ENCODE results near the gene ZBTB42.

Gene ZBTB42

GRCh38 chr14:104782808-104783139, 18.1 kb upstream of the ZBTB42 start:
- no peak for DNase-seq (ENCODE audit: low read depth)

GRCh38 chr14:104783484-104784217, 17.2 kb upstream of the ZBTB42 start:
- no peak for DNase-seq (ENCODE audit: low read depth)

GRCh38 chr14:104784218-104784568, 16.7 kb upstream of the ZBTB42 start:
- no peak for DNase-seq (ENCODE audit: low read depth)

GRCh38 chr14:104784846-104785707, 15.8 kb upstream of the ZBTB42 start:
- DNase-seq (ENCODE audit: low read depth) = no peak

DNA sequence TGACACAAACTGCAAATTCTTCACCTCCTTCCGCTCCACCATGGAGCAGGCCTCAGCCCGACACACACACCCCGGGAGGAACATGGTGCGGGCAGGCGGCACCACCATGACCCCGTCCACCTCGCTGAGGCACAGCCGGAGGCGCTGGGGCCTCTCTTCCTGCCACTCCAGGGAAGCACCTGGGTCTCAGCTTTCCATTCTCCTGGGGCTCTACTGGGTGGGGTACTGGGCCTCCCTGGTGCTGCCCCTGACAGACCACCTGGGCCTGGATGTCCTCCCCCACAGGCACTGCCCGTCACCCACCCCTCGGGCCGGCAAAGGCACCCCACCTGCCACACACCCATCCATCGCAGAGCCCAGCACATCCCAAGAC, 15.2 kb upstream of the ZBTB42 start:
- no peak for DNase-seq (ENCODE audit: low read depth)

DNA sequence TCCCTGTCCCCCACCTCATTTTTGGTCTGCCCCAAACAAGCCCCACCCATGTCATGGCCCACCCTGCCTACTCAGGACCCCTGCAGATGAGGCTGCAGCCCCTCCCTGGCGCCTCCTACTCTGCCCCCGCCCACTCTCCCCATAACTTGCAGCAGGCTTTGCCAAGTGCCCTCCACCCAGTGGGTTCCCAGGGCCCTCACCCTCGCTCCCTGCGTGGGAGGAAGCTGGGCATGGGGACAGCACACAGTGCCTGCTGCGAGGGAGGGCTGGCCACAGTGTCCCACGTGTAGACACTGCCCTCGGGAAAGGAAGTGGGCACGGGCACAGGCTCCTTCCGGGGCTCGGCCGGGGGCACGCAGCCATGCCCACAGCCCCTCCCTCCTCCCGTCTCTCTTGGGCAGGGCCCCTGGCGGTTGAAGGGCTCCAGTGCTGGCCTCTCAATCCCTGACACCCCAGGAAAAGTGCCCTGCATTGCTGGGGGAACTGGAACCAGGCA, 14.8 kb upstream of the ZBTB42 start:
- no peak for DNase-seq (ENCODE audit: low read depth)

DNA sequence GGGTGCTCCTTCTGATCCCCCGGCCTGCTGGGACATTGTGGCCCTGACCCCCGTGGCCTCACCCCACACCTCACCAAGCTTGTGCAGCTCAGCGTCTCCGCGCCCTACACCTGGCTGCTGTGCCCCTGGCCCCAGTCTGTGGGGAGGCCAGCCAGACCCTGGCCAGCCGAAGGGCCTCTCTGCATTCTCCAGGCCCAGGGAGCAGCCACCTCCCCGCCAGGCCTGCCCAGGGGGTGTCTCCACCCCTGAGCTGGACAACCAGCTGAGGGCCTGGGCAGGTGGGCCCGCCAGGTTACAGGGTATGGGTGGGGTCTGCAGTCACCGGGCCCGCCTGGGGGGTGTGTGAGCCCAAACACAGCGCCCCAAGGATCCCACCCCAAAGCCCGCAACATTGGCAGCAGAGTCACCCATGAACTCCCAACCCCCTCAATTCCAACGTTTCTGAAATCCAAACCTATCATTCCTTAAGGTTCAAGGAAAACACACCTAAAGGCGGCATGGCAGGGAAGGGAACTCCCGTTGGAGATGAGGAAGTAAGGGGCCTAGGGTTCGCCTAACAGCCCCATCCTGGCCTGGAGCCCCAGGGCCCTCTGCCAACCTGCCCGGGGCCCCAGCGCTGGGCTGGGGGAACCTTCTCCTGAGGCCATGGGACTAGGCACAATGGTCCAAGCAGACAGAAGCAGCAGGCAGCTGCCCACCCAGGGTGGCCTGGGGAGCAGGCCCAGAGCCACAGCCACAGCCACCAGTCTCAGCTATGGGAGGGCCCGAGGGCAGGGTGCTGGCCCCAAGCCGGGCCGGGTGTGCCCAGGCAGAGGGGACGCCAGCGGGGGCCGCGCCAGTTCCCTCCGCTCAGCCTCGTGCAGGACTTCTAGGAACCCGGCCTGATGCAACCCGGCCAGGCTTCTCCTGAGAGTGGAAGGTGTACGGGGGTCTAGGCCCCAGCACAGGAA, 13.9 kb upstream of the ZBTB42 start:
- no peak for DNase-seq (ENCODE audit: low read depth)

- no peak for DNase-seq (ENCODE audit: low read depth)
These were observed 13.2 kb upstream of the ZBTB42 start for GRCh38 chr14:104787736-104788135.

DNA sequence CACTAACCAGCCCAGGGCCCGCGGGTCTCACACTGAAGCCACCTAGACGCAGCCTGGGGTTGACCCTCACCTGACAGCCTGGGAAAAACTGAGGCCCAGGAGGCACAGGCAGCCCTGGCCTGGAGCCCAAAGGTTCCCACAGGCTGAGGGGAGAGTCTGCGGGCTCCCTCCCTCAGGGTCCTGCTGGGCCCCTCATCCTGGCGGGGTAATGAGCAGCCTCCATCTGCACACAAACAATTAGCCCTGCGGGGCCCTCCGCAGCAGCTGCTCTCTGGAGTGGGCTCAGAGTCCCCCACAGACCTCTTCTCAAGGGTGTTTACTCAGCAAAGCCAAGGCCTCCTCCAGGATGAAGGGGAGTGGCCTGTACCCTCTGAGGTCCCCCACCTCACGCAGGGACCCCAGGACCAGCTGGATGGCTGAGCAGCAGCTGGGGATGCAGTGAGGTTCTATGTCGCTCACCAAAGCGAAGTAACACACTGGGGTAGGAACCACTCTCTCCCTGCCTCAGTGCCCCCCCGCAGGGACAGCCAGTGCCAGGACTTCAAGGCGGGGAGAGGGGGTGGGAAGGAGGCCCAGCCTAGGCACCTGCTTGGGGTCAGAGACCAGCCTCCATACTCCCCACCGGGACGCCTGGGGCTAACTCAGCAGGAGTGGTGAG, 12.6 kb upstream of the ZBTB42 start:
- DNase-seq (ENCODE audit: low read depth) = no peak

- DNase-seq (ENCODE audit: low read depth) = no peak
These were observed 11.8 kb upstream of the ZBTB42 start for GRCh38 chr14:104788873-104789663.

- no peak for DNase-seq (ENCODE audit: low read depth)
These were observed 10.9 kb upstream of the ZBTB42 start for GRCh38 chr14:104789752-104790743.

DNA sequence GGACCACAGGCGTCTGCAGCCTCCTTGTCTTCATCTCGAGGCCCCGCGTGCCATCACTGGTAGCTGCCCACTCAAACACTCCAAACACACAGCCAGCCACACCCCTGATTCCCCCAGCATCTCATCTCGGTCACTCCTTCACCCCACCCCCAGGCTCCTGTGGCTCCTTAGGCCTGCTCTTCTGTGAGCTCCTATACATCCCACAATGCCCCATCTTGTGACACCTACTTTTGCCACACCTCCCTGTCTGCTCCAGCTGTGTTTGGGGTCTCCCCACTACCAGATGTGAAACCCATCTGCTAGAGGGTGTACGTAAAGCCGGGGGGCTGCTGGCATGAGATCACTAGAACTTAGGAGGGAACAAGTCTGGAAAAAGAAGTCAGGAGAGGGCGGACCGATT, 9.5 kb upstream of the ZBTB42 start:
- DNase-seq (ENCODE audit: low read depth) = no peak

GRCh38 chr14:104792101-104792884, 8.6 kb upstream of the ZBTB42 start:
- DNase-seq (ENCODE audit: low read depth) = no peak

DNA sequence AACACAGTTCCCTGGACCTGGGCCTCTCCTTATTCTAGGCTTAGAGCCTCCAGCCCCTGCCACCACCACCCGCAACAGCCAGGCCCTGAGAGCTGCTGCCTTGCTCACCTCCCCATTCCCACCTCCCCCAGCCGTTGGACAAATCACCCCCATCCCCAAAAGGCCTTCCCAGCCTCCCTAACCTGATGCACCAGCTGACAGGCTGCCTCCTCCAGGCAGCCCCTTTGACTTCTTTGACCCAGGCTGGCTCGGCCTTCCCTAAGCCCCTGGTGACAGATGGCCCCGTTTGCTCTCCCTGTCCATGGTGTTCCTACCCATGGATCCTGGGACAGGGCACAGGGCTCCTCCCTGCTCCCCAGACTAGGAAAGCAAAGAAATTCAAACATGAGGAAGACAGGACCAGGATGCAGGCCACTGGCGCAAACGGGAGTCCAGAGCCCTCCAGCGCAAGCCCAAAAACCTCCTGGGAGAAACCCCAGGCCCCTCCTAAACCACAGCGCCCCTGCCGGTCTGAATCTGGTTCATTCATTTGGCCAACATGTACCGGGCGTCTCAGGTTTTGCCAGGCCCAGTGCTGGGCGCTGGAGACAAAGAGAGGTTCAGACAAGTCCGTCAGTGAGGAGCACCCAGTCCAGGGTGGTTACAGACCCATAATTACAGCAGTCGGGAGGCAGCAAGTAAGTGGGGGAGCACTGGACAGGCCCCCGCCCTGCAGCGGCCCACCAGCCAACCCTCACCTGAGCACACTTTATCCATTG, 7.8 kb upstream of the ZBTB42 start:
- DNase-seq (ENCODE audit: low read depth) = no peak

- DNase-seq (ENCODE audit: low read depth) = no peak
These were observed 7.3 kb upstream of the ZBTB42 start for GRCh38 chr14:104793703-104793959.

DNA sequence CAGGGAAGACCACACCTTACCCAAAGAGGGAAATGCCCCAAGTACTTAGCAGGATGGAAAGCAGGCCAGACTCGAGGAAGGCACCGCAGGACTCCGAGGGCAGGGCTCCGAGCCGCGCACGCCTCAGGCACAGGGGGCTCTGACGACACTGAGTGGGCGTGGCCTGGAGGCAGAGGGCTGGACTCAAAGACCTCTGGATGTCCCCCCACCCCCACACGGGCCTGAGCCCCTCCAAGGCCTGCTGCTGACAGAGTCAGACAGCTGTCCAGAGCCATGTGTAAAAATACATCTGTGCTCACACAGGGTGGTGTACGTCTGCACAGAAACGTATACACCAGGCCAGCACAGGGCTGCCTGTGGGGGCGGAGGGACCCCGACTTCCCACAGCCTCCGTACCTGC, 6.8 kb upstream of the ZBTB42 start:
- DNase-seq (ENCODE audit: low read depth) = no peak

DNA sequence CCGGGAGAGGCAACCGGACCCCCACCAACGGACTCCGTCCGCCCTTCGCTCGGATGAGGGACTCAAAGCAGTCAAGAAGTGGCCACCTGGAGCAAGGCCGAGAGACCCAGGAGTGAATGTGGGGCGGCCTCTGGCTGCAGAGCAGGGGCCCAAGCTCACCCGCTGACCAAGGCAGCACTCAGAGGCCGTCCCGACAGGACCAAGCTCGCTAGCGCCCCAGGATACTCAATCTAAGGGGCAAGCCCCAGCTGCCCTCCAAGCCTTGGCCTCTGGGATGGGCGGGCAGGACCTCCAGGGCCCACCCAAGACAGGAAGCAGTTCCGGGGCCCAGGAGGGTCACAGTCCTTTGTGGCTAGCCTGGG, 6.3 kb upstream of the ZBTB42 start:
- DNase-seq (ENCODE audit: low read depth) = no peak

DNA sequence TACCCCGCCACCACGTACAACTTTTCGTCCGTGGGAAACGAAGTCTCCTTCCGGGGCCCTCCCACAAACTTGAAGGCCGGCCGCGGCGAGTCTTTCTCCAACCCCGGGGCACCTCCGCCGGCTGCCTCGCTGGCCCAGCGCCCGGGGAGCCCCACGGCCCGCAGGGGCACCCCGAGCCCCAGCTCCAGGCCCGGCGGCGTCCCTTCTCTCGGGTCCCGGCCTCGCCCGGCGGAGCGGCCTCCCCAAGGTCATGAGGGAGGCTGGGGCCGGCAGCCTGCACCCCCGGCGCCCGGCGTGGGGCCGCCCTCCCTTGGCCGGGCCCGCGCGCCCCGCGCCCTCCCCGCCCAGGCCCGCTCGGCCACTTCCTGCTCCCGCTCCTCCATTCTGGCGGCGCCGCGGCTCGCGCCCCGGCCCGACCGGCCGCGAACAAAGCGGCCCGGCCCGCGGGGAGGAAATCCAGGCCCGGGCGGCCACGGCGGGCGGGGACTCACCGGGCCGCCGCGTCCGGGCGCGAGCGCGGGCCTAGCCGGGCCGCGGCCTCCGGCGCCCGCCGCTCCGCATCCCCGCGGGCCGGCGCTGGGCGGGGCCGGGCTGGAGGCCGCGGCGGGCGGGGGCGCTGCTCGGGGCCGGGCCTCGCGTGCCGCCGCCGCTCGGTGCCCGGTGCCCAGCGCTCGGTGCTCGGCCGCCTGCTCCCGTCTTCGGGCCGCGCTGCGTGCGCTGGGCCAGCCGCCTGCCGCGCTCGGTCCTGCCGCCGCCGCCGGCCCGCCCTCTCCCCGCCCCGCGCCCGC, 5.7 kb upstream of the ZBTB42 start, which contains the start of gene AKT1:
AKT1 (minus strand) TSS at position 756 of the 788 bp plus-strand sequence. CDS start 3,105 bp downstream, outside the sequence.
- DNase-seq (ENCODE audit: low read depth) = no peak

All from stimulated activated CD4-positive, alpha-beta T cell treated with anti-CD3 and anti-CD28 coated beads, Interleukin-2, amount 100 ng/mL, for 4 hours (primary cell).